Hair follicle dermal papilla cell (primary cell): ENCODE results near the gene STX19. TPM values are rescaled to one million over a fixed set of nuclear protein-coding genes. Genes with fewer than 3 reads are reported as not detected.

Experiments used
- small RNA-seq: library from RNA; depleted of rRNA; stranded (forward); fragments of <200 nt; gene quantifications from one replicate; pipeline ENCODE3, GENCODE V24; 2012
- total RNA-seq: library from RNA; depleted of rRNA; stranded (reverse); fragments of >200 nt; gene quantifications from 2 replicates; pipeline ENCODE4 v1.2.3, GENCODE V29; 2012

The STX19 gene, protein sequence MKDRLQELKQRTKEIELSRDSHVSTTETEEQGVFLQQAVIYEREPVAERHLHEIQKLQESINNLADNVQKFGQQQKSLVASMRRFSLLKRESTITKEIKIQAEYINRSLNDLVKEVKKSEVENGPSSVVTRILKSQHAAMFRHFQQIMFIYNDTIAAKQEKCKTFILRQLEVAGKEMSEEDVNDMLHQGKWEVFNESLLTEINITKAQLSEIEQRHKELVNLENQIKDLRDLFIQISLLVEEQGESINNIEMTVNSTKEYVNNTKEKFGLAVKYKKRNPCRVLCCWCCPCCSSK
- 0.16 TPM in 1 of 2 replicates, not detected in the other for total RNA-seq

GRCh38 chr3:94028093-94028837 lies at the start of gene STX19:
Gene STX19 (minus strand): TSS chr3:94028597. CDS start chr3:94015269, 13,328 bp downstream.

GRCh38 chr3:94062513-94063404 lies 34.4 kb upstream of the STX19 start, which contains the start of the genes DHFR2 and NSUN3:
Gene DHFR2 (minus strand): TSS chr3:94062916. CDS start chr3:94061511, 1,405 bp downstream.
Gene NSUN3 (plus strand): TSS chr3:94063061. CDS start chr3:94063127, 66 bp downstream.

DNA sequence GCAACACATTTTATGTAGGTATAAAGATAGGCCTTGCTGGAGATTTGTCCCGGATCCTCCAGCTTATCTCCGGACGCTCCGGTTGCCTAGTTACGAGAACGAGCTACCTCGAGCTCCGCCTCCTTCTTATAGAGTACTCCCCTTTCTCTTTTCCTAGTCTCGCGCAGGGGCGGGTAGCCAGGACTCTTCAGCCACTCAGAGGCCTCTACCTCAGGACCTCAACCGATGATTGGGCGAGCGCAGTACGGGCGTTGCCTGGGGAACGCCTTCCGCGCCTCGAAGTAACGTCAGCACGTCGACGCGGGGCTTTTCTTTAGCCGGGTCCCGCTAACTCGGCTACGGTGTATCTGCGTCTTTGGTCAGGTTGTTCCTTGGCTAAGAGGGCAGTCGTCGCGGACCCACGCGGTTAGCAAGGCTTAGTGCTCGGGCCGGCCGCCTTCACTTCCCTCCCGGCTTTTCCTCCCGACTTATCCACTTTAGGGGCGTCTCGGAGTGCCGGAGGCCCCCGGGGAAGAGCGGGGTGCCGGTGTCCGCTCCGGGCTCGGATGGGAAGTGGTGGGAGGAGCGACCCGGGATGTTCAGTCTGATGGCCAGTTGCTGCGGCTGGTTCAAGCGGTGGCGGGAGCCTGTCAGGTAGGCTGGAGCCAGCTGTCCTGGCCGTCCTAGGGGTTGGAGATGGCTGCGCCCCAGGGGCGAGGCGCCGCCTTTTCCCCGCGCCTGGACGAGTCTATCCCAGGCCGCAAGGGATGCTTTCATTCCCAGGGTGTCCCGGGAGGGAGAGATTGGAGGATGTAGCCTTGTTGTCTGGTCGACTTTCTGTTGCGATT lies 48.3 kb downstream of the STX19 start, which contains the start of gene ARL13B:
ARL13B (plus strand) TSS at position 306 of the 827 bp plus-strand sequence; CDS start at position 575, 269 bp downstream.

GRCh38 chr3:93973131-93974126 lies 55.0 kb downstream of the STX19 start, which contains the start of gene PROS1:
Gene PROS1 (minus strand): TSS chr3:93973896. CDS start chr3:93973749, 147 bp downstream.

Small RNA genes lying within 50 kb of the gene (small RNA-seq; reads per million reads assigned to genes)
- gene RF00019 (not detected), gene RNU6-511P (not detected)

Other genes starting within 250 kb of the STX19 start
- gene PROS1, start 54.7 kb downstream of the STX19 start, total RNA-seq, result 7.8 and 12.0 TPM in 2 replicates
- gene ARL13B, start 48.4 kb downstream of the STX19 start, total RNA-seq, result 13.6 and 14.5 TPM in 2 replicates
- gene DHFR2, start 34.3 kb upstream of the STX19 start, total RNA-seq, result 5.0 and 6.3 TPM in 2 replicates
- 13.5 and 15.9 TPM in 2 replicates for gene NSUN3, start 34.5 kb upstream of the STX19 start, total RNA-seq